HG03025 (cell line): ENCODE results near the gene TUBA3D.
"Not testable (repeated sequence)": the region's sequence is repeated elsewhere in the genome, so short reads cannot be mapped to it uniquely, and the experiment has no call there.

Experiments used
- ATAC-seq: cut with Tn5 transposase; IDR thresholded peaks from one replicate; pipeline ENCODE4 v1.9.1; 2021; ENCODE audit warnings: mild to moderate bottlenecking, moderate library complexity; ENCODE audit not compliant: unreplicated experiment, low FRiP score

TUBA3D gene

GRCh38 chr2:131475831-131476230, at the start of gene TUBA3D:
Gene TUBA3D (plus strand): TSS chr2:131476119. CDS start chr2:131476200, 81 bp downstream.
- no peak for ATAC-seq

DNA sequence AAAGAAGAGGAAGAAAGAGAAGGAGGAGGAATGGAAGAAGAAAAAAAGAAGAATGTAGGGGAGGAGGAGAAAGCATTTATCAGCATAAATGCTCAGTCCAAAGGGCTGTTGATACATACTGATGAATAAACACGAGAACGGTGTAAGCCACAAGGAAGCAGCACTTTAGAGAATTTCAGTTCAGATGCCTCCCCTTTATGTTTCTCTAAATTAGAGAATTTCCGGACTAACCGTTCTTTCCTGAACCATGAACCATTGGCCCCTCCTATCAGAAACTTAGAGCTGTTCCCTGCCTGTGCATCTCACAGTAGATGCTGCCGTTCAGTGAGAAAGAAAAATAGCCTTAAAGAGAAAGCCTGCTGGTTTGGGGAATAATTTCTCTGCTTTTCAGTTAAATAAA, 49.2 kb upstream of the TUBA3D start:
- no peak for ATAC-seq

DNA sequence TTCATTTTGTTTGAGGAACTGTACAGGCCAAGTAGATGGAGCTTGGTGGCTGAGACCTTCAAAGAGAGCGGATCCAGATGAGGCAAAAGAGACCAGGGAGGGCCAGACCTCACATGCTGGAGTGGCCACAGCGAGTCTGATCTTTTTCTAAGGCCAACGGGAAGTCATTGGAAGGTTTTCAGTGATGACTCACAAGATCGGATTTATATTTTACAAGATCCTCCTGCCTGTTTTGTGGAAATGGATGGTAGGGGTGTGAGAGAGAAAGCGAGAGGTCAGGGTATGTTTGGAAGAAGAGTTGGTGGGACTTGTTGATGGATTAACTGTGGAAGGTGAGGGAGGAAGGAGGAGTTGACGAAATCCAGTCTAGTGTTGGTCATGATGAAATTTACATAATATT, 44.6 kb upstream of the TUBA3D start:
- ATAC-seq: no peak

DNA sequence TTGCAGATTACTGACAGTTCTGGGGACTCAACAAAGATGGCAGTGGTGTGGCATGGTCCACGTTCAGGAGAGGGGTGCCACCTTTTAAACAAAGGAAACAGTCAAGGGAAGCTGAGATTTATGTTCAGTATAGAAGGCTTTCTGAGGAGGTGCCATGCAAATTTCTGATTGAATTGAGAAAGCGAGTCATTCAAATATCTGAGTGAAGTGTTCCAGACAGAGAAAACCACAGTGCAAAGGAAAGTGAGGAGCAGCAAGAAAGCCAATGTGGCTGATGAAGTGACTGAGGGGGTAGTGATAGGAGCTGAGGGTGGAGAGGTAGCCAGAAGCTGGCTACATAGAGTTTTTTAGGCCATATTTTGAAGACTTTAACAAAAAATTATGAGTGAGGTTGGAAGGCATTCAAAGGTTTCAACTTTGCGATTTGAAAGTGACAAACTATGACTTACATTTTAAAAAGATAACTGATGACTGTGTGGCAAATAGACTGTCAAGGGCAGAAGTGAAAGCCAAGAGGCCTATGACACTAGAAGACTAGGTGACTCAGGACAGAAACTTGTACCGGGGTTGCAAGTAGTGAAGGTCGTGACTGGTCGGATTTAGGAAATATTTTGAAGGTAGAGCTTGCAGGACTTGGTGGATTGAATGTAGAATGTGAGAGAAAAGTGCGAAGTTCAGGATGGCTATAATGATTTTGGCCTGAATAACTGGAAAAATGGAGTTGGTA, 35.0 kb upstream of the TUBA3D start:
- ATAC-seq: not testable (repeated sequence)

DNA sequence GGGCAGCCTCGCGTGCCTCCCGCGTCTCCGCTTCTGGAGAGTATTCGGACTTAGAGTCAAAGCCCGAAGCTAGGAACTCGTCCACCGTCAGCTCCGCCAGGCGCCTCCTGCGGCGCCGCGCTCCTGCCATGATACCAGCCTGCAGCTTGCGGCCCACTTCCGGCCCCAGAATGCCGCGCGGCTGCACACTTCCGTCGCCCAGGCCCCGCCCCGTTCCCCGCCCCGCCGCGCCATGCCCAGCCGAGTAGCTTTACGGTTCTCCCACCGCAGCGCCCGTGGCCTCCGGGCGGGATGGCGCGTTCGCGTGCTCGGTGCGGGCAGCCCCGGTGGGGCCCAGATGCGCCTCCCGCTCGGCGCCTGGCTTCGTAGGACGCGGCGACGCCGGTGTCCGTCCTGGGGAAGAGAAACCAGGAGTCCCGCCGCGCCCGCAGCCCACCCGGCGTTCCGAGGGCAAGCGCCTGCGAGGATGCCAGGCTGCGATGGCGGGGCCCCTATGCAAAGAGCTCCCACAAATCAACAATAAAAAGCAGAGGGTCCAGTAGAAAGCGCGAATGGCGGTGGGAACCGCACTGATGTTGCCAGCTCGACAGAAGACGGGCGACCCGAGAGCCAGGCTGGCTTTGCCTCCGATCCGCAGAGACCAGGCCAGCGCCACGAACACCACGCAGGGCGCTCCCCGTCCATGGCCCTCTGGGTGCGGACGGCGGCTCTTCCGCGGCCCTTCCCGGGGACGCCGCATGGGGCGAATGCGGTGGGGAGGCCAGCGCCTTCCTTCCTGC, 31.0 kb upstream of the TUBA3D start:
- ATAC-seq: not testable (repeated sequence)

- ATAC-seq: not testable (repeated sequence)
These were observed 30.5 kb upstream of the TUBA3D start for GRCh38 chr2:131445515-131445797.

- no peak for ATAC-seq
These were observed 30.0 kb upstream of the TUBA3D start for GRCh38 chr2:131445896-131446295.

GRCh38 chr2:131447981-131448380, 27.9 kb upstream of the TUBA3D start:
- not testable (repeated sequence) for ATAC-seq

- peak; percentile 93 for ATAC-seq
These were observed 24.5 kb upstream of the TUBA3D start for GRCh38 chr2:131451265-131451949.

DNA sequence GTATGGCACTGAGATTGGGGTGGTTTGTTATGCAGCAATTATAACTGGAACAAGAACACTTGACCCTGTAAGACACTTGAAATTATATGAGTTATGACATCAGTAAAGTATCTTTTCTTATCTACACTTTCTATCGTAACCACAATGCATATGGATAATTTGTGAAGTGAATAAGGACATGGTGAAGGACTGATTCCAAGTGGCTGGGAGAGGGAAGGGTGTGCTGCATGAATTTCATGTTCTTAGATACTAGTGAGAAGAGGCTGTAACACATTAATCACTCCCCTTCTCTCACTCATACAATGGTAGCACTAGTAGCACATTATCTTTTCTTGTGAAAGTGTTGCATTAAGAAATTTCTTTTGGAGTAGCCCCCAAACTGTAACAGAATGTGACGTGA, 21.0 kb upstream of the TUBA3D start:
- not testable (repeated sequence) for ATAC-seq

DNA sequence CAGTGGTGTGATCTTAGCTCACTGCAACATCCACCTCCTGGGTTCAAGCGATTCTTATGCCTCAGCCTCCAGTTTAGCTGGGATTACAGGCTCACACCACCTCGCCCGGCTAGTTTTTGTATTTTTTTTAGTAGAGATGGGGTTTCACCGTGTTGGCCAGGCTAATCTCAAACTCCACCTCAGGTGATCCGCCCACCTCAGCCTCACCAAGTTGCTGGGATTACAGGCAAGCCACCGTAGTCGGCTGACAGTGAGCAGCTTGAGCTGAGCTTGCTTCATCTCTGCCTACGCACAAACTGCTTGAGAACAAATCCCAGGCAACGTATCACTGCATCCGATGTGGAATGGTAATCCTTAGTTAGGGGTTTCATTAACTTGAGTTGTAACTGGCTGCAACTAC, 8.2 kb upstream of the TUBA3D start:
- not testable (repeated sequence) for ATAC-seq

- ATAC-seq: not testable (repeated sequence)
These were observed 5.0 kb upstream of the TUBA3D start for GRCh38 chr2:131470944-131471343.

DNA sequence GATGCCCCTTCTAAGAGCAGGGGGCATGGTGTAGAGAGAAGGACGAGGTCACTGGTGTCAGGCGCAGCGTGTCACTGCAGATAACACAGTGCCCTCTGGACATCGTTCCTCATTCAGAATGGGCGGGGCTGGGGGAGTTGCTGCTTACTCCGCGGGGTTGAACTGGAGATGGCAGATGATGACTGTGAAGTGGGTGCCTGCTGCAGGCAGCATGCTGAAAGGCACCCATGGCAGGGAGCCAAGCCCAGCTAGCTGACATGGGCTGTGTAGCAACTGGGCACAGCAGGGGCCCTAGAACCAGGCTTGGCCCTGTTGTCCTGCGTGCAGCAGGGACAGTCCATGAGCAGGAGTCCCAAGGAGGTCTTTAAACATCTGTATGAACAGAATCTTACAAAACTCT, 4.3 kb upstream of the TUBA3D start:
- not testable (repeated sequence) for ATAC-seq

DNA sequence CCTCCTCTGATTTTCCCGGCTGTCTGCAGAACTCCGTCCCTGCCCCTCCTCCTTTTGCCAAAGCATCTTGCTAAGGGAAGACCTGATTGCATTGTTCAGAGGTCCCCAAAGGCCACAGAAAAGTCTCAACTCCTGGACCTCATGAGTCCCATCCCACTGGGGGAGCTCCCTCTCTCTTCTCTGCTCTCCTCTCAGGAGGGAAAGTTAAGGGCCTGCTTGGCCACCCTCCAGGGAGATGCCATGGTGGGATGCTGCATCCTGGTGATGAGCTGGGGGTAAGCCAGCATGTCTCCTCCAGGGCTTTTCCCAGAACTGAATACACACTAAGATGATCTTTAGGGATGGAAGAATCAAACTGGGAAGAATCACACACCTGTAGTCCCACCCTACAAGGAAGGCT, 2.7 kb upstream of the TUBA3D start:
- not testable (repeated sequence) for ATAC-seq

DNA sequence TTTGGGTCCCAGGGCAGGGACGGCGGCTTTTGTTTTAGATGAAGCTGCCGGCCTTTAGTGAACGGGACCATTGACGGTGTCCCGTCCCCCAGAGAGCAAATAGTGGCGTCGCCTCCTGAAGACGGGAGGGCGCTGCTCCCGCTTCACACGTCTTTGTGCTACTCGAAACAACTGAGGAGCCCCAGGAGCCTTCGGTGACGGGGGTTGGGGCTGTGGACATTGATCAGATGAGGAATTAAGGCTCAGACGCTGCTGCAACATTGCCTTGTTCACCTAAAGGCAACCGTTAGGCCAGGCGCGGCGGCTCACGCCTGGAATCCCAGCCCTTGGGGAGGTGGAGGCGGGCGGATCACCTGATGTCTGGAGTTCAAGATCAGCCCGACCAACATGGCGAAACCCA, 444 bp downstream of the TUBA3D start:
- ATAC-seq: not testable (repeated sequence)

DNA sequence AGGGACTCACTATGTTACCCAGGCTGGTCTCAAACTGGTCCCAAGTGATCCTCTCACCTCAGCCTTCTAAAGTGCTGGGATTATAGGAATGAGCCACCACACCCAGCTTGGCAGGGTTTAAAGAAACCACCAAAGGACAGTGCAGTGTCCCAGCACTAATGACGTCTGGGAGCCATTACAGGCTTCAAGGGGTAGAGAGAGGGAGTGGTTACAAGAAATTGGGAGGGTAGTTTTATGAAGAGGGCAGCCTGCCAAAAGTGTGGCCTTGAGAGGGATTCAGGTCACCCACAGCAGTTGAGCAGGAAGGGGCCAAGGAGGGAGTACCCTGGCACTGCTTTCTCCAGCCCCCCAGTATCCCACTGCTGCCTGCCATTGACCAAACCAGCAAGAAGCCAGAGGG, 1.3 kb downstream of the TUBA3D start:
- not testable (repeated sequence) for ATAC-seq

- ATAC-seq: not testable (repeated sequence)
These were observed 2.3 kb downstream of the TUBA3D start for GRCh38 chr2:131478074-131478849.

DNA sequence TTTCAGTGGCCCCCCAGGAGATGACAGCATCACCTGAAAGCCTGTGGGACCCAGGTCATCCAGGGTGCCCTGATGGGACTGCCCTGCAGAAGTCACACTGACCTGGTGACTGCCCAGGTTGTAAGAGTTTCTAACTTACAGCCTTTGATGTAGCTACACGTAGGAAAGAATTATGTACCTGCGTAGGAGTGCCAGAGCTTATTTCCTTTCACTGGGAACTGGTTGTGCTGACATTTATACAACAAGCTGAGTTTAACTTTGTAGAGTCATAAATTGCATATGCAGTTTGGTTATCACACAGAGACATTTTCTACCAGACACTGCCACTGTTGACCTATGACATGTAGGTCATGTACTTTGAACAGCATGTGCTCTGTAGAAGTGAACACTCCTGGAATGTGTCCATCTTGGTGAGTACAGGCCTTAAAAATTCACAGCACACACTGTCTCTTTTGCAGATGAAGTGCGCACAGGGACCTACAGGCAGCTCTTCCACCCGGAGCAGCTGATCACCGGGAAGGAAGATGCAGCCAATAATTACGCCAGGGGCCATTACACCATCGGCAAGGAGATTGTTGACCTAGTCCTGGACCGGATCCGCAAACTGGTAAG, 3.0 kb downstream of the TUBA3D start:
- ATAC-seq: not testable (repeated sequence)

DNA sequence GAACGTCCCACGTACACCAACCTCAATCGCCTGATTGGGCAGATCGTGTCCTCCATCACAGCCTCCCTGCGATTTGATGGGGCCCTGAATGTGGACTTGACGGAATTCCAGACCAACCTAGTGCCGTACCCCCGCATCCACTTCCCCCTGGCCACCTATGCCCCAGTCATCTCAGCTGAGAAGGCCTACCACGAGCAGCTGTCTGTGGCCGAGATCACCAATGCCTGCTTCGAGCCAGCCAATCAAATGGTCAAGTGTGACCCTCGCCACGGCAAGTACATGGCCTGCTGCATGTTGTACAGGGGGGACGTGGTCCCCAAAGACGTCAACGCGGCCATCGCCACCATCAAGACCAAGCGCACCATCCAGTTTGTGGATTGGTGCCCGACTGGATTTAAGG, 4.4 kb downstream of the TUBA3D start:
- not testable (repeated sequence) for ATAC-seq

GRCh38 chr2:131482506-131483155, 6.7 kb downstream of the TUBA3D start:
- not testable (repeated sequence) for ATAC-seq
